GM23338 (cell line): ENCODE measurements around the gene CACNA1A. TPM values are rescaled to one million over a fixed set of nuclear protein-coding genes. Genes with fewer than 3 reads are reported as not detected.

Source experiments
- ATAC-seq: fragments of 200-7000 bp; cut with Tn5 transposase; 3 replicates; pipeline ENCODE4 v1.9.1; 2020
- DNase-seq: peaks from one replicate; pipeline ENCODE4 v3.0.0-alpha.2; 2015; ENCODE audit warnings: low spot score
- H2AFZ ChIP-seq: fragments of 200-600 bp; sonication (generic); 2 replicates; pipeline ENCODE4 v1.8.0; 2016; ENCODE audit warnings: antibody characterized with exemption, mild to moderate bottlenecking, moderate library complexity
- H3F3A ChIP-seq: fragments of 200-600 bp; sonication (generic); replicated peaks from 2 replicates; pipeline ENCODE4 v1.8.0; 2017; ENCODE audit warnings: antibody characterized with exemption, mixed run types, low read depth
- H3K27ac ChIP-seq: fragments of 200-600 bp; sonication (generic); 2 replicates; pipeline ENCODE4 v1.6.1; 2016; ENCODE audit warnings: low read depth
- H3K27me3 ChIP-seq: fragments of 200-600 bp; sonication (generic); 2 replicates; pipeline ENCODE4 v1.8.0; 2016; ENCODE audit warnings: mild to moderate bottlenecking, mixed run types, moderate library complexity; ENCODE audit not compliant: insufficient read depth
- H3K36me3 ChIP-seq: fragments of 200-600 bp; sonication (generic); 2 replicates; pipeline ENCODE4 v1.8.0; 2016; ENCODE audit warnings: mild to moderate bottlenecking; ENCODE audit not compliant: insufficient read depth
- H3K4me1 ChIP-seq: fragments of 200-600 bp; sonication (generic); 2 replicates; pipeline ENCODE4 v1.8.0; 2016; ENCODE audit warnings: mild to moderate bottlenecking, moderate library complexity; ENCODE audit not compliant: insufficient read depth
- H3K4me2 ChIP-seq: fragments of 200-600 bp; sonication (generic); 2 replicates; pipeline ENCODE4 v1.7.1; 2017; ENCODE audit warnings: mixed run types
- H3K4me3 ChIP-seq: fragments of 200-600 bp; sonication (generic); 2 replicates; pipeline ENCODE4 v1.6.1; 2016; ENCODE audit warnings: mixed run types
- H3K79me2 ChIP-seq: fragments of 200-600 bp; sonication (generic); replicated peaks from 2 replicates; pipeline ENCODE4 v1.8.0; 2017; ENCODE audit warnings: mild to moderate bottlenecking; ENCODE audit not compliant: insufficient read depth
- H3K9me2 ChIP-seq: fragments of 200-600 bp; sonication (generic); 2 replicates; pipeline ENCODE4 v1.8.0; 2017; ENCODE audit not compliant: insufficient read depth
- H4K20me1 ChIP-seq: fragments of 200-600 bp; sonication (generic); replicated peaks from 2 replicates; pipeline ENCODE4 v1.8.0; 2017; ENCODE audit warnings: mild to moderate bottlenecking; ENCODE audit not compliant: insufficient read depth
- H3K27ac Mint-ChIP-seq: 2 replicates; pipeline ENCODE4 v1.8.0; 2020; ENCODE audit warnings: inconsistent platforms, mild to moderate bottlenecking, moderate library complexity, mixed read lengths
- H3K27me3 Mint-ChIP-seq: 3 replicates; pipeline ENCODE4 v1.8.0; 2022; ENCODE audit warnings: low read depth, mild to moderate bottlenecking, moderate library complexity, mixed read lengths, inconsistent platforms; ENCODE audit not compliant: insufficient read depth, poor library complexity
- H3K36me3 Mint-ChIP-seq: 3 replicates; pipeline ENCODE4 v1.8.0; 2021; ENCODE audit warnings: low read depth, mild to moderate bottlenecking, inconsistent platforms, moderate library complexity, mixed read lengths
- H3K4me1 Mint-ChIP-seq: 3 replicates; pipeline ENCODE4 v1.8.0; 2020; ENCODE audit warnings: mild to moderate bottlenecking, inconsistent platforms, mixed read lengths
- H3K4me3 Mint-ChIP-seq: 3 replicates; pipeline ENCODE4 v1.8.0; 2021; ENCODE audit warnings: moderate library complexity, mild to moderate bottlenecking, inconsistent platforms, mixed read lengths
- H3K9me3 Mint-ChIP-seq: 3 replicates; pipeline ENCODE4 v1.8.0; 2020; ENCODE audit warnings: moderate library complexity, mild to moderate bottlenecking, inconsistent platforms, mixed read lengths
- CREB1 ChIP-seq: fragments of 250-450 bp; sonication (Bioruptor Pico); IDR thresholded peaks from 2 replicates; pipeline ENCODE4 v1.5.0; 2020; ENCODE audit warnings: low read depth, mild to moderate bottlenecking, moderate library complexity
- EZH2phosphoT487 ChIP-seq: fragments of 200-600 bp; sonication (generic); IDR thresholded peaks from one replicate; pipeline ENCODE4 v1.8.1; 2018; ENCODE audit warnings: antibody characterized with exemption; ENCODE audit not compliant: unreplicated experiment
- JUNB ChIP-seq: IDR thresholded peaks from one replicate; pipeline ENCODE4 v1.6.1; 2016; ENCODE audit warnings: antibody characterized with exemption; ENCODE audit not compliant: unreplicated experiment
- ZNF331 ChIP-seq: fragments of 250-450 bp; sonication (Bioruptor Pico); IDR thresholded peaks from 2 replicates; pipeline ENCODE4 v1.5.0; 2020; ENCODE audit warnings: low read depth, mild to moderate bottlenecking, moderate library complexity
- polyA plus RNA-seq: library from polyadenylated mRNA; unstranded; fragments of >200 nt; fragmentation: Nextera tagmentation; extraction: Ambion mirVana; gene quantifications from 2 replicates; pipeline ENCODE4 v1.2.1, GENCODE V29; 2016
- total RNA-seq: library from RNA; depleted of rRNA; stranded (reverse); fragments of >200 nt; shearing (Covaris generic); gene quantifications from 2 replicates; pipeline ENCODE4 v1.2.3, GENCODE V29; 2014
- TF ChIP-seq, protein P1 (sequence below), 2 experiments: fragments of 200-600 bp in 1 of 2; sonication (generic) in 1 of 2; conservative IDR thresholded peaks; 2 replicates each; pipeline versions ENCODE4 v1.5.1 to v1.6.1; 2016 to 2017; ENCODE audit warnings: antibody characterized with exemption in 2 of 2, low read depth in 2 of 2, mild to moderate bottlenecking in 2 of 2, moderate library complexity in 1 of 2
- TF ChIP-seq, protein P2 (sequence below): fragments of 250-450 bp; sonication (Bioruptor Pico); IDR thresholded peaks from 2 replicates; pipeline ENCODE4 v1.5.0; 2020; ENCODE audit warnings: mild to moderate bottlenecking, moderate library complexity
- TF ChIP-seq, protein P3 (sequence below): IDR thresholded peaks from one replicate; pipeline ENCODE4 v1.6.1; 2018; ENCODE audit warnings: antibody characterized with exemption; ENCODE audit not compliant: unreplicated experiment

The CACNA1A gene
- total and polyA plus RNA-seq, 2 experiments from 2014 or later: 7.4 to 20.3 TPM

DNA sequence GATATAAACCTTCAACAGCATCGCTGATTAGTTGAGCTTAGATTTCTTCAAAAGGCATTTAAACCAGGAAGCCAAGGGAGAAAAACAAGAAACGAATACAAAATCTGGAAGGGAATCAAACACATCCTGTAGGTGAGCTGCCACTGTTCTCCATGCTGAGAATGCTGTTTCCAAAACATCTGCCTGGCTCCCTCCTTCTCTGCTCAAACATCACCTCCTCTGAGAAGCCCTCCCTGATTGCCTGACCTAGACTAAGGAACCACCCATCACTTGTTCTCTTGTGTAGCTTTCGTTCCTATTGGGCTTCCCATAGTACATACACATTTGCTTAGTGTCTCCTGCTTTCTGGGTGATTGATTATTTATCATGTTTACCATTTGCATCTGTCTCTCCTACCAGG is 152.7 kb downstream of the CACNA1A start:
- Histone ChIP-seq H3K36me3 (no peaks in the 10 kb centered on the region), H3K27me3 (no peaks in the 10 kb centered on the region)

DNA sequence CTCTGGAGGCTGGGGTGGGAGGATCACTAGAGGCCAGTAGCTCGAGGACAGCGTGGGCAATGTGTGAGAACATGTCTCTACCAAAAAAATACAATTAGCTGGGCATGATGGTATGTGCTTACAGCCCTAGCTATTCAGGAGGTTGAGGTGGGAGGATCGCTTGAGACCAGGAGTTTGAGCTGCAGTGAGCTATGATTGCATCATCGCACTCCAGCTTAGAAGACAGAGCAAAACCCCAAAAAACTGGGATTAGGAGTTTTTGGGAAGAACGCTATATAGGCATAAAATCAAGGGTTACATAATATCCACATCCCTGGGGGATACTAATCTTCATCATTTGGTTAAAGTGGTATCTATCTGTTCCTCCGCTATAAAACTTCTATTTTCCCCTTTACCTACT is 155.5 kb downstream of the CACNA1A start:
- ATAC-seq (no peak), DNase-seq (no peak)
- H3K36me3 Mint-ChIP-seq: peaks cover 10% of the 10 kb centered on the region
- peaks cover 3% of the 10 kb centered on the region for H3K27me3 Mint-ChIP-seq
- H3K4me1 Mint-ChIP-seq: no peaks in the 10 kb centered on the region
- Histone ChIP-seq H3K36me3 (no peaks in the 10 kb centered on the region), H3K27ac (no peak overlapping the region), H3K27me3 (no peaks in the 10 kb centered on the region), H3K9me2 (no peaks in the 10 kb centered on the region), H3K4me2 (no peak overlapping the region), H2AFZ (no peak overlapping the region), H4K20me1 (no peaks in the 10 kb centered on the region), H3F3A (no peaks in the 10 kb centered on the region), H3K4me3 (no peak overlapping the region), H3K79me2 (no peaks in the 10 kb centered on the region), H3K4me1 (no peaks in the 10 kb centered on the region)
- 0 out of 3 replicates have a peak, but pooled peaks cover 5% of the 10 kb centered on the region for H3K9me3 Mint-ChIP-seq
- TF ChIP-seq, protein P1, sequence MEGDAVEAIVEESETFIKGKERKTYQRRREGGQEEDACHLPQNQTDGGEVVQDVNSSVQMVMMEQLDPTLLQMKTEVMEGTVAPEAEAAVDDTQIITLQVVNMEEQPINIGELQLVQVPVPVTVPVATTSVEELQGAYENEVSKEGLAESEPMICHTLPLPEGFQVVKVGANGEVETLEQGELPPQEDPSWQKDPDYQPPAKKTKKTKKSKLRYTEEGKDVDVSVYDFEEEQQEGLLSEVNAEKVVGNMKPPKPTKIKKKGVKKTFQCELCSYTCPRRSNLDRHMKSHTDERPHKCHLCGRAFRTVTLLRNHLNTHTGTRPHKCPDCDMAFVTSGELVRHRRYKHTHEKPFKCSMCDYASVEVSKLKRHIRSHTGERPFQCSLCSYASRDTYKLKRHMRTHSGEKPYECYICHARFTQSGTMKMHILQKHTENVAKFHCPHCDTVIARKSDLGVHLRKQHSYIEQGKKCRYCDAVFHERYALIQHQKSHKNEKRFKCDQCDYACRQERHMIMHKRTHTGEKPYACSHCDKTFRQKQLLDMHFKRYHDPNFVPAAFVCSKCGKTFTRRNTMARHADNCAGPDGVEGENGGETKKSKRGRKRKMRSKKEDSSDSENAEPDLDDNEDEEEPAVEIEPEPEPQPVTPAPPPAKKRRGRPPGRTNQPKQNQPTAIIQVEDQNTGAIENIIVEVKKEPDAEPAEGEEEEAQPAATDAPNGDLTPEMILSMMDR (conservative IDR thresholded peaks at IDR 0.05; ENCODE audit: low read depth in 2 of 2): no peak
- TF ChIP-seq EZH2phosphoT487 (no peak), CREB1 (CRISPR knock-in tag) (no peak)
- TF ChIP-seq, protein P2, sequence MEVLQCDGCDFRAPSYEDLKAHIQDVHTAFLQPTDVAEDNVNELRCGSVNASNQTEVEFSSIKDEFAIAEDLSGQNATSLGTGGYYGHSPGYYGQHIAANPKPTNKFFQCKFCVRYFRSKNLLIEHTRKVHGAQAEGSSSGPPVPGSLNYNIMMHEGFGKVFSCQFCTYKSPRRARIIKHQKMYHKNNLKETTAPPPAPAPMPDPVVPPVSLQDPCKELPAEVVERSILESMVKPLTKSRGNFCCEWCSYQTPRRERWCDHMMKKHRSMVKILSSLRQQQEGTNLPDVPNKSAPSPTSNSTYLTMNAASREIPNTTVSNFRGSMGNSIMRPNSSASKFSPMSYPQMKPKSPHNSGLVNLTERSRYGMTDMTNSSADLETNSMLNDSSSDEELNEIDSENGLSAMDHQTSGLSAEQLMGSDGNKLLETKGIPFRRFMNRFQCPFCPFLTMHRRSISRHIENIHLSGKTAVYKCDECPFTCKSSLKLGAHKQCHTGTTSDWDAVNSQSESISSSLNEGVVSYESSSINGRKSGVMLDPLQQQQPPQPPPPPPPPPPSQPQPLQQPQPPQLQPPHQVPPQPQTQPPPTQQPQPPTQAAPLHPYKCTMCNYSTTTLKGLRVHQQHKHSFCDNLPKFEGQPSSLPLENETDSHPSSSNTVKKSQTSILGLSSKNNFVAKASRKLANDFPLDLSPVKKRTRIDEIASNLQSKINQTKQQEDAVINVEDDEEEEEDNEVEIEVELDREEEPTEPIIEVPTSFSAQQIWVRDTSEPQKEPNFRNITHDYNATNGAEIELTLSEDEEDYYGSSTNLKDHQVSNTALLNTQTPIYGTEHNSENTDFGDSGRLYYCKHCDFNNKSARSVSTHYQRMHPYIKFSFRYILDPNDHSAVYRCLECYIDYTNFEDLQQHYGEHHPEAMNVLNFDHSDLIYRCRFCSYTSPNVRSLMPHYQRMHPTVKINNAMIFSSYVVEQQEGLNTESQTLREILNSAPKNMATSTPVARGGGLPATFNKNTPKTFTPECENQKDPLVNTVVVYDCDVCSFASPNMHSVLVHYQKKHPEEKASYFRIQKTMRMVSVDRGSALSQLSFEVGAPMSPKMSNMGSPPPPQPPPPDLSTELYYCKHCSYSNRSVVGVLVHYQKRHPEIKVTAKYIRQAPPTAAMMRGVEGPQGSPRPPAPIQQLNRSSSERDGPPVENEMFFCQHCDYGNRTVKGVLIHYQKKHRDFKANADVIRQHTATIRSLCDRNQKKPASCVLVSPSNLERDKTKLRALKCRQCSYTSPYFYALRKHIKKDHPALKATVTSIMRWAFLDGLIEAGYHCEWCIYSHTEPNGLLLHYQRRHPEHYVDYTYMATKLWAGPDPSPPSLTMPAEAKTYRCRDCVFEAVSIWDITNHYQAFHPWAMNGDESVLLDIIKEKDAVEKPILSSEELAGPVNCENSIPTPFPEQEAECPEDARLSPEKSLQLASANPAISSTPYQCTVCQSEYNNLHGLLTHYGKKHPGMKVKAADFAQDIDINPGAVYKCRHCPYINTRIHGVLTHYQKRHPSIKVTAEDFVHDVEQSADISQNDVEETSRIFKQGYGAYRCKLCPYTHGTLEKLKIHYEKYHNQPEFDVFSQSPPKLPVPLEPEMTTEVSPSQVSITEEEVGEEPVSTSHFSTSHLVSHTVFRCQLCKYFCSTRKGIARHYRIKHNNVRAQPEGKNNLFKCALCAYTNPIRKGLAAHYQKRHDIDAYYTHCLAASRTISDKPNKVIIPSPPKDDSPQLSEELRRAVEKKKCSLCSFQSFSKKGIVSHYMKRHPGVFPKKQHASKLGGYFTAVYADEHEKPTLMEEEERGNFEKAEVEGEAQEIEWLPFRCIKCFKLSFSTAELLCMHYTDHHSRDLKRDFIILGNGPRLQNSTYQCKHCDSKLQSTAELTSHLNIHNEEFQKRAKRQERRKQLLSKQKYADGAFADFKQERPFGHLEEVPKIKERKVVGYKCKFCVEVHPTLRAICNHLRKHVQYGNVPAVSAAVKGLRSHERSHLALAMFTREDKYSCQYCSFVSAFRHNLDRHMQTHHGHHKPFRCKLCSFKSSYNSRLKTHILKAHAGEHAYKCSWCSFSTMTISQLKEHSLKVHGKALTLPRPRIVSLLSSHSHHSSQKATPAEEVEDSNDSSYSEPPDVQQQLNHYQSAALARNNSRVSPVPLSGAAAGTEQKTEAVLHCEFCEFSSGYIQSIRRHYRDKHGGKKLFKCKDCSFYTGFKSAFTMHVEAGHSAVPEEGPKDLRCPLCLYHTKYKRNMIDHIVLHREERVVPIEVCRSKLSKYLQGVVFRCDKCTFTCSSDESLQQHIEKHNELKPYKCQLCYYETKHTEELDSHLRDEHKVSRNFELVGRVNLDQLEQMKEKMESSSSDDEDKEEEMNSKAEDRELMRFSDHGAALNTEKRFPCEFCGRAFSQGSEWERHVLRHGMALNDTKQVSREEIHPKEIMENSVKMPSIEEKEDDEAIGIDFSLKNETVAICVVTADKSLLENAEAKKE (CRISPR knock-in tag): no peak
- H3K4me3 Mint-ChIP-seq: no peak overlapping the region
- H3K27ac Mint-ChIP-seq: no peak overlapping the region

More for the DNA sequence above, 152.7 kb downstream of the CACNA1A start:
- H3K4me1 ChIP-seq: no peaks in the 10 kb centered on the region
- no peaks in the 10 kb centered on the region for H3K79me2 ChIP-seq
- no peak overlapping the region for H2AFZ ChIP-seq
- H3K9me2 ChIP-seq: no peaks in the 10 kb centered on the region
- no peaks in the 10 kb centered on the region for H3F3A ChIP-seq
- no peak overlapping the region for H3K27ac ChIP-seq
- no peak overlapping the region for H3K4me3 ChIP-seq
- Mint-ChIP-seq H3K4me3 (no peak overlapping the region), H3K27ac (no peak overlapping the region), H3K27me3 (peaks cover 2% of the 10 kb centered on the region), H3K36me3 (peaks cover 10% of the 10 kb centered on the region; the same call in 2 of the 3 replicates), H3K9me3 (0 out of 3 replicates have a peak, but pooled peaks cover 5% of the 10 kb centered on the region), H3K4me1 (no peaks in the 10 kb centered on the region)
- H4K20me1 ChIP-seq: no peaks in the 10 kb centered on the region
- H3K4me2 ChIP-seq: no peak overlapping the region
- ATAC-seq: no peak
- TF ChIP-seq JUNB: no peak
- TF ChIP-seq, protein P3, sequence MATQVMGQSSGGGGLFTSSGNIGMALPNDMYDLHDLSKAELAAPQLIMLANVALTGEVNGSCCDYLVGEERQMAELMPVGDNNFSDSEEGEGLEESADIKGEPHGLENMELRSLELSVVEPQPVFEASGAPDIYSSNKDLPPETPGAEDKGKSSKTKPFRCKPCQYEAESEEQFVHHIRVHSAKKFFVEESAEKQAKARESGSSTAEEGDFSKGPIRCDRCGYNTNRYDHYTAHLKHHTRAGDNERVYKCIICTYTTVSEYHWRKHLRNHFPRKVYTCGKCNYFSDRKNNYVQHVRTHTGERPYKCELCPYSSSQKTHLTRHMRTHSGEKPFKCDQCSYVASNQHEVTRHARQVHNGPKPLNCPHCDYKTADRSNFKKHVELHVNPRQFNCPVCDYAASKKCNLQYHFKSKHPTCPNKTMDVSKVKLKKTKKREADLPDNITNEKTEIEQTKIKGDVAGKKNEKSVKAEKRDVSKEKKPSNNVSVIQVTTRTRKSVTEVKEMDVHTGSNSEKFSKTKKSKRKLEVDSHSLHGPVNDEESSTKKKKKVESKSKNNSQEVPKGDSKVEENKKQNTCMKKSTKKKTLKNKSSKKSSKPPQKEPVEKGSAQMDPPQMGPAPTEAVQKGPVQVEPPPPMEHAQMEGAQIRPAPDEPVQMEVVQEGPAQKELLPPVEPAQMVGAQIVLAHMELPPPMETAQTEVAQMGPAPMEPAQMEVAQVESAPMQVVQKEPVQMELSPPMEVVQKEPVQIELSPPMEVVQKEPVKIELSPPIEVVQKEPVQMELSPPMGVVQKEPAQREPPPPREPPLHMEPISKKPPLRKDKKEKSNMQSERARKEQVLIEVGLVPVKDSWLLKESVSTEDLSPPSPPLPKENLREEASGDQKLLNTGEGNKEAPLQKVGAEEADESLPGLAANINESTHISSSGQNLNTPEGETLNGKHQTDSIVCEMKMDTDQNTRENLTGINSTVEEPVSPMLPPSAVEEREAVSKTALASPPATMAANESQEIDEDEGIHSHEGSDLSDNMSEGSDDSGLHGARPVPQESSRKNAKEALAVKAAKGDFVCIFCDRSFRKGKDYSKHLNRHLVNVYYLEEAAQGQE: no peak
- no peak for TF ChIP-seq ZNF331 (CRISPR knock-in tag)
- no peak for DNase-seq
